ENCODE results near the gene PRTFDC1.
A peak's percentile ranks its signal among the peaks of the same experiment; 100 is the strongest.

PRTFDC1 gene

GRCh38 chr10:24894309-24894708, 58.1 kb downstream of the PRTFDC1 start:
- TF ChIP-seq EGR1 (IDR thresholded peaks at IDR 0.05) (no peak), CREB1 (IDR thresholded peaks at IDR 0.05; ENCODE audit: low read depth) (no peak), TCF12 (IDR thresholded peaks at IDR 0.05; ENCODE audit: low read depth) (no peak), EP300 (IDR thresholded peaks at IDR 0.05; ENCODE audit: borderline replicate concordance) (no peak), REST (IDR thresholded peaks at IDR 0.05; ENCODE audit: low read depth) (no peak), MAX (IDR thresholded peaks at IDR 0.05) (no peak), FOXM1 (IDR thresholded peaks at IDR 0.05; ENCODE audit: borderline replicate concordance, low read depth) (no peak), NFIC (IDR thresholded peaks at IDR 0.05) (no peak), ZBTB7A (IDR thresholded peaks at IDR 0.05; ENCODE audit: low read depth) (no peak), TEAD4 (IDR thresholded peaks at IDR 0.05) (no peak), RAD21 (IDR thresholded peaks at IDR 0.05; ENCODE audit: low read depth) (no peak), YY1 (IDR thresholded peaks at IDR 0.05; ENCODE audit: low read depth) (no peak), CEBPB (IDR thresholded peaks at IDR 0.05) (no peak), TAF1 (IDR thresholded peaks at IDR 0.05; ENCODE audit: low read depth) (no peak)
- TF ChIP-seq, protein P1, sequence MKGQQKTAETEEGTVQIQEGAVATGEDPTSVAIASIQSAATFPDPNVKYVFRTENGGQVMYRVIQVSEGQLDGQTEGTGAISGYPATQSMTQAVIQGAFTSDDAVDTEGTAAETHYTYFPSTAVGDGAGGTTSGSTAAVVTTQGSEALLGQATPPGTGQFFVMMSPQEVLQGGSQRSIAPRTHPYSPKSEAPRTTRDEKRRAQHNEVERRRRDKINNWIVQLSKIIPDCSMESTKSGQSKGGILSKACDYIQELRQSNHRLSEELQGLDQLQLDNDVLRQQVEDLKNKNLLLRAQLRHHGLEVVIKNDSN (IDR thresholded peaks at IDR 0.05): no peak

DNA sequence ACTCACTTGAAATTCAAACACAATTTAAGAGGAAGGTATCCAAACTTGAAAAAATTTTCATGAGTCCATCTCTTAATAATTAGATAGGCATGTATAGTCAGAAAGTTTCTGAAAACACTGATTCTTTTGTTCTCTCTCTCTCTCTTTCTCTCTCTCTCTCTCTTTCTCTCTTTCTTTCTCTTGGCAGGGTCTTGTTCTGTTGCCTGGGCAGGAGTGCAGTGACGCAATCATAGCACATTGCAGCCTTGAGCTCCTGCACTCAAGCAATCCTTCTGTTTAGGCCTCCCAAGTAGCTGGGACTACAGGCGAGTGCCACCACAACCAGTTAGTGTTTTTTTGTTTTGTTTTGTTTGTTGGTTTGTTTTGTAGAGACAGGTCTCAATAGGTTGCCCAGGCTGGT, 59.3 kb downstream of the PRTFDC1 start:
- TF ChIP-seq YY1 (IDR thresholded peaks at IDR 0.05; ENCODE audit: low read depth): no peak
- peak; percentile 69 for TF ChIP-seq CEBPB (IDR thresholded peaks at IDR 0.05)
- no peak for TF ChIP-seq NFIC (IDR thresholded peaks at IDR 0.05)
- no peak for TF ChIP-seq TCF12 (IDR thresholded peaks at IDR 0.05; ENCODE audit: low read depth)
- TF ChIP-seq ZBTB7A (IDR thresholded peaks at IDR 0.05; ENCODE audit: low read depth): no peak
- no peak for TF ChIP-seq TAF1 (IDR thresholded peaks at IDR 0.05; ENCODE audit: low read depth)
- TF ChIP-seq, protein P1 (IDR thresholded peaks at IDR 0.05): no peak
- no peak for TF ChIP-seq RAD21 (IDR thresholded peaks at IDR 0.05; ENCODE audit: low read depth)
- TF ChIP-seq EGR1 (IDR thresholded peaks at IDR 0.05): no peak

DNA sequence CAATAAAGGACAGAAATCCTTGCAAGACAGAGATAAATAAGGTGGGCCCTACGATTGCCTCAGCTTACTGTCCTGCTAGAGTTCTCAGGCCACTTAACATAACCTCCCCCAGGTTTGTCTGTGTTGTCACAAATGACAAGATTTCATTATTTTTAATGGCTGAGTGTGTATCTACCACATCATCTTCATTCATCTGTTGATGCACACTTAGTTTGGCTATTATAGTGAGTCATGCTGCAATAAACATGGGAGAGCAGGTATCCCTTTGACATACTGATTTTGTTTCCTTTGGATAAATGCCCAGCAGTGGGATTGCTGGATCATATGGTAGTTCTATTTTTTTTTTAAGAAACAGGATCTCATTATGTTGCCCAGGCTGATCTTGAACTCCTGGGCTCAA, 60.6 kb downstream of the PRTFDC1 start:
- TF ChIP-seq CEBPB (IDR thresholded peaks at IDR 0.05): no peak
- no peak for TF ChIP-seq EP300 (IDR thresholded peaks at IDR 0.05; ENCODE audit: borderline replicate concordance)
- TF ChIP-seq NFIC (IDR thresholded peaks at IDR 0.05): peak; percentile 36; the same call in 1 of the 2 replicates
- no peak for TF ChIP-seq TEAD4 (IDR thresholded peaks at IDR 0.05)

DNA sequence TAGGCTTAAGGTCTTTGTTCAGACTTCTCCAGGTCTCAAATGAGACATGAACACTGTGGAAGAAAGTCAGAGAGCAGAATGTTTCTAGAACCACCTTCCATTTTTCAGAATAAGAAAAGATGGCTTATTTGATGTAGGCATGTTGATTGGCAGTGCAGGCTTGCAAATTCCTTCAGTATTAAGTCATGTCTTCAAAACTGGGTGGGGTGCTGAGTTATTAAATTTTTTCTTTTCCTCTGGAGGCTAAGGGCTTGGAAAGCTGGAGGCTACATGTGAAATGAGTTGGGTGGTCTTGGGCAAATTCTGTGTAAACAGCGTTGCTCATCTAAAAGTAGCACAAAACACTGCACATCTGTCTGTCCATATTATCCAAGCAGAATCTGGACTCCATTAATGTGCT, 62.8 kb downstream of the PRTFDC1 start:
- peak; percentile 47; the same call in 1 of the 2 replicates for TF ChIP-seq TEAD4 (IDR thresholded peaks at IDR 0.05)
- no peak for TF ChIP-seq ZBTB7A (IDR thresholded peaks at IDR 0.05; ENCODE audit: low read depth)

DNA sequence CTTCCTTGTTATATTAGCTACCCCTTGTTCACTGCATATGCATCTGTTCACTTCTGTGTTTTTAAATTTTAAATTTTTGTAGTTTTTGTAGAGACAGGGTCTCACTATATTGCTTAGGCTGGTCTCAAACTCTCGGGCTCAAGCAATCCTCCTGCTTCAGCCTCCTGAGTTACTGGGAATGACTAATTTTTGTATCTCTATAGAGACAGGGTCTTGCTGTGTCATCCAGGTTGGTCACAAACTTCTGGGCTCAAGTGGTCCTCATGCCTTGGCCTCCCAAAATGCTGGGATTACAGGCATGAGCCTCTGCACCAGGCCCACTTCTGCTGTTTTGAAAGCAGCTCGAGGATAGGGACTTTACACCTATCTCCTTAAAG, 64.6 kb downstream of the PRTFDC1 start:
- TF ChIP-seq NFIC (IDR thresholded peaks at IDR 0.05) (no peak), TAF1 (IDR thresholded peaks at IDR 0.05; ENCODE audit: low read depth) (no peak), EGR1 (IDR thresholded peaks at IDR 0.05) (no peak), YY1 (IDR thresholded peaks at IDR 0.05; ENCODE audit: low read depth) (no peak), ZBTB7A (IDR thresholded peaks at IDR 0.05; ENCODE audit: low read depth) (no peak), REST (IDR thresholded peaks at IDR 0.05; ENCODE audit: low read depth) (no peak), FOXM1 (IDR thresholded peaks at IDR 0.05; ENCODE audit: borderline replicate concordance, low read depth) (no peak), MAX (IDR thresholded peaks at IDR 0.05) (no peak), EP300 (IDR thresholded peaks at IDR 0.05; ENCODE audit: borderline replicate concordance) (no peak), TCF12 (IDR thresholded peaks at IDR 0.05; ENCODE audit: low read depth) (no peak), TEAD4 (IDR thresholded peaks at IDR 0.05) (no peak), CEBPB (IDR thresholded peaks at IDR 0.05) (no peak), CREB1 (IDR thresholded peaks at IDR 0.05; ENCODE audit: low read depth) (no peak), RAD21 (IDR thresholded peaks at IDR 0.05; ENCODE audit: low read depth) (no peak)
- TF ChIP-seq, protein P1 (IDR thresholded peaks at IDR 0.05): no peak

DNA sequence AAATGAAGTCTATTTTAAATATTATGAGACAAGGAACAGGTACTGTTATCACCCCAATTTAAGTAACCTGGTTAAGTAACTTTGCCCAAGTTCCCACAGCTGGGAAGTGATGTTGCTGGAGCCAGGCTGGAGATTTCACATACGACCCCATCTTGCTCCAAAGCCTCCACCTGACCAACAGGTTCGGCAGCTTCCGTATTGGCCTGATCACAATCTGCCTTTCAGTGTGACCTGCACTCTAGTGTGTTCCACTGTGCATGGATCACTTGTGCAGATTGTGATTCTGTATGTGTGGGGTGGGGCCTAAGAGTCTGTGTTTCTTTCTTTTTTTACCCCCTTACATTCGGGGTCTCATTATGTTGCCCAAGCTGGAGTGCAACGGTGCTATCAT, 66.1 kb downstream of the PRTFDC1 start:
- TF ChIP-seq YY1 (IDR thresholded peaks at IDR 0.05; ENCODE audit: low read depth) (no peak), CREB1 (IDR thresholded peaks at IDR 0.05; ENCODE audit: low read depth) (no peak), MAX (IDR thresholded peaks at IDR 0.05) (no peak), REST (IDR thresholded peaks at IDR 0.05; ENCODE audit: low read depth) (no peak)
- TF ChIP-seq, protein P1 (IDR thresholded peaks at IDR 0.05): 0 out of 2 replicates have a peak, but pooled peaks have one; percentile 16
